Activated CD4-positive, alpha-beta T cell treated with anti-CD3 and anti-CD28 coated beads, Interleukin-2, amount 50 U/mL, for 48 hours (primary cell): Measurements from ENCODE around the gene CHCHD2.
"Not testable (repeated sequence)": the region's sequence is repeated elsewhere in the genome, so short reads cannot be mapped to it uniquely, and the experiment has no call there.

Source experiments
- DNase-seq, 2 experiments: peaks; one replicate each; pipeline ENCODE4 v3.0.0-alpha.2; 2020

The CHCHD2 gene

GRCh38 chr7:56081626-56082340, 24.5 kb downstream of the CHCHD2 start:
- no peak for DNase-seq

- DNase-seq, result not testable (repeated sequence)
Measured at GRCh38 chr7:56080726-56081435, 25.4 kb downstream of the CHCHD2 start.

GRCh38 chr7:56079450-56080185, 26.7 kb downstream of the CHCHD2 start:
- no peak for DNase-seq

- DNase-seq, result no peak
Measured at GRCh38 chr7:56078196-56078595, 28.1 kb downstream of the CHCHD2 start.

GRCh38 chr7:56077681-56078080, 28.6 kb downstream of the CHCHD2 start:
- DNase-seq, result no peak

GRCh38 chr7:56074371-56074791, 31.9 kb downstream of the CHCHD2 start:
- peak; percentile 74 to 80 for DNase-seq

- DNase-seq, result not testable (repeated sequence)
Measured at GRCh38 chr7:56066376-56066775, 39.9 kb downstream of the CHCHD2 start.

GRCh38 chr7:56063882-56064625, 42.2 kb downstream of the CHCHD2 start, which contains the start of gene SUMF2:
SUMF2 (plus strand) TSS chr7:56064286; CDS start chr7:56064312, 26 bp downstream.
- DNase-seq, result peak; percentile 89 to 91

GRCh38 chr7:56063500-56063881, 42.8 kb downstream of the CHCHD2 start:
- no peak for DNase-seq

GRCh38 chr7:56062382-56062781, 43.9 kb downstream of the CHCHD2 start:
- DNase-seq, result no peak

- no peak for DNase-seq
Measured at GRCh38 chr7:56053993-56054392, 52.3 kb downstream of the CHCHD2 start.

- no peak for DNase-seq
Measured at GRCh38 chr7:56053379-56053778, 52.9 kb downstream of the CHCHD2 start.
